Activated naive CD4-positive, alpha-beta T cell treated with anti-CD3 and anti-CD28 coated beads, Interleukin-2, amount 50 U/mL, for 72 hours (primary cell): ENCODE data around the gene ABCC4. TPM values are rescaled to one million over a fixed set of nuclear protein-coding genes. Genes with fewer than 3 reads are reported as not detected.

Experiments
- ATAC-seq, 2 donors: fragments of 150-1000 bp; cut with Tn5 transposase; 2 replicates each; pipeline ENCODE4 v1.10.0; 2021; ENCODE audit warnings: mild to moderate bottlenecking in 2 of 2, moderate library complexity in 2 of 2
- DNase-seq, 2 donors: peaks; one replicate each; pipeline ENCODE4 v3.0.0; 2021 to 2022; ENCODE audit warnings: low spot score in 2 of 2
- H3K27ac Mint-ChIP-seq, 2 donors: one replicate each; pipeline ENCODE4 v1.8.0; 2022; ENCODE audit warnings: mild to moderate bottlenecking in 2 of 2, mixed read lengths in 2 of 2
- H3K36me3 Mint-ChIP-seq, 2 donors: one replicate each; pipeline ENCODE4 v1.8.0; 2022; ENCODE audit warnings: mixed read lengths in 2 of 2
- H3K9me3 Mint-ChIP-seq, 2 donors: one replicate each; pipeline ENCODE4 v1.8.0; 2022; ENCODE audit warnings: mixed read lengths in 2 of 2
- total RNA-seq, 2 donors: library from RNA; stranded (reverse); gene quantifications; one replicate each; pipeline ENCODE4 v1.2.3, GENCODE V29; 2022

The ABCC4 gene
- total RNA-seq, 2 donors from 2014 or later: 6.2 to 11.2 TPM

DNA sequence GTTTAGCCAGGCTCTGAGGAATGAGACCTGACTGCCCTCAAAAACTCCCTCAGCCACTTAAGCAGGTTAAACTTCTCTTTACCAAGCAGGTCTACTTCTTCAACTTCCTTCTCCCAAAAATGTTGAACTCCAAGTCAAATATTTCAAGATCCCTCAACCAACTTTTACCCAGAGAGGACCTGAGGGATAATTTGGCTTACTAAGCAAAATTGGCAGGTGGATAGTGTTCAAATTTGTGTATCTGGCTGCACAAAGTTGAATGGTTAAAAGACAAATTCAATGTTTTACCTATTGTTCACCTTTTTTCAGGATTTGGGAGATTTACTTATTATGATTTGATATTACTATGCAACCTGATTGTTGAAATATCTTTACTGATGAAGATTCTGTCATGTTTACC, 296.0 kb downstream of the ABCC4 start:
- Mint-ChIP-seq H3K9me3 (no peaks in the 10 kb centered on the region), H3K27ac (no peak overlapping the region), H3K36me3 (peaks cover 0 to 4% of the 10 kb centered on the region in 2 donors)
- ATAC-seq (no peak), DNase-seq (no peak)

DNA sequence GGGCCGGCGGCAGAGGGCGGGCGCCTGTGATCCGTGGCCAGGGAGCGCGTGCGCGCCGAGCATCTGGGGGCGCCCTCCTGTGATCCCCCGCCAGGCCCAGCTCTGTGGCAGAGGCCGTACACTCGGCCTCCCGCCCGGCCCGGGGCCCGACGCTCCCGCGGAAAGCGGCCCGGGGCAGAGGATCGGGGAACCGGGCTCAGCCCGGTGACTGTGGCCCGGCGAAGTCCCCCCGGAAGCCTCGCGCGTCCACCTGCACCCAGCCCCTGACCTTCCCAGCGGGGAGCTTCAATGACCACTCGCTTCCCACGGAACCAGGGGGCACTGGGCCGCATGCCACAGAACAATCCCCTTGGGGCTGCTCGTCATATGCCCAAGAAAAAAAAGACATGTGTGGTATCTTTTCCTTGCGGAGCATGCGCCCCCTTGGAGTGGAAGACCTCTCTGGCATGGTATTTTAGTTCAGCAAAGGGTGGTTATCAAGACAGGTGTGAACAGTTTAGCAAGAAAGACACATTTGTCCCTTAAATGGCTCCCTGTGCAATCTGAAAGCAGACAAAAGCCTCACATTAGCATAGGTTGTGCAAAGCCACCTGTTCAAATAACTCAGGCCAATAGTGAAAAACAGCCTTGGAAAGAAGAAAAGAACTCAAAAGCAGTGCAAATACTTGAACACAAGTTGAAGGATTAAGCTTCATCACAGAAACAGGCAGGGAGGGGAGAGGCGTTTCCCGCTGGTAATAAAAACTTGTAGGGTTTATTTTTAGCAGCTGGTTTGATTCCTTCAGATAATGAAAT, 298.0 kb downstream of the ABCC4 start:
- ATAC-seq: peak in 1 of 2 donors; percentile 18

DNA sequence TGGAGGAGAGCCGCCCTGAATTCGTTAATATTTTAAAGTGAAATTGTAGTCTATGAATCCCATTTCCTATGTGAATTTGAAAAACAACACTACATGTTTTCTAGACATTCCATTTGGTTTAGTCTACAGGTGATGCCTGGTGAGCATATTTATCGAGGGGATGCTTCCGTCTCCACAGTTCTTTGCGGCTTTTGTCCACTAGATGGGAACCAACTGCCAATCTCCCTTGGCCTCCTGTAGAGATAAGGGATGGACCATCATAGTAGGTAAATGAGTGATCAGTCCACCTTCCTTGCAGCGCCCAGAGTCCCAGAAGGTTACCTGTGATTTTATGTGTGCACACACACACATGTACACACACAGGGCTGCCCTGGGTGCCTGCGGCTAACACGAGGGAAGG, 299.1 kb downstream of the ABCC4 start:
- DNase-seq (no peak), ATAC-seq (no peak)
- no peaks in the 10 kb centered on the region for H3K9me3 Mint-ChIP-seq
- no peak overlapping the region for H3K27ac Mint-ChIP-seq
- peaks cover 0 to 4% of the 10 kb centered on the region in 2 donors for H3K36me3 Mint-ChIP-seq

More for the DNA sequence above, 298.0 kb downstream of the ABCC4 start:
- peaks cover 0 to 4% of the 10 kb centered on the region in 2 donors for H3K36me3 Mint-ChIP-seq
- DNase-seq: no peak
- no peak overlapping the region for H3K27ac Mint-ChIP-seq
- no peaks in the 10 kb centered on the region for H3K9me3 Mint-ChIP-seq

DNA sequence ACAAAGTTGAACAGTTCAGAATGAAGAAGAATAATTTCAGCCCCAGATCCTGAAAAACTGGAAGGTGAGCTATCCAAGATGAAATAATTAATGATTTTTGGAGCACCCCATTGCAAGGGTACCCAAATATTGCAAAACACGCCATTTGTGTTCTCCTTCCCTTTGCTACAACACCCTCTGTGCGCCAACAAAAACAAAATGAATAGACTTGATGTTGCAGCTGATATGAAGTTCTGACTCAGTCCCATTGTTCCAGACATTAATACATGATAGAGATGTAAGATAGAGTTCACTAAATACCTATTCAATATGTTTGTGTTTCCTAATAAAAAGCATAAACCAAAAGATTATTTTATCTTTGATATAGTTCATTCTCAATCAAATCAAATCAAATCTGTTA, 301.4 kb downstream of the ABCC4 start:
- no peaks in the 10 kb centered on the region for H3K9me3 Mint-ChIP-seq
- DNase-seq (no peak), ATAC-seq (no peak)
- H3K36me3 Mint-ChIP-seq: peaks cover 0 to 4% of the 10 kb centered on the region in 2 donors
- no peak overlapping the region for H3K27ac Mint-ChIP-seq

DNA sequence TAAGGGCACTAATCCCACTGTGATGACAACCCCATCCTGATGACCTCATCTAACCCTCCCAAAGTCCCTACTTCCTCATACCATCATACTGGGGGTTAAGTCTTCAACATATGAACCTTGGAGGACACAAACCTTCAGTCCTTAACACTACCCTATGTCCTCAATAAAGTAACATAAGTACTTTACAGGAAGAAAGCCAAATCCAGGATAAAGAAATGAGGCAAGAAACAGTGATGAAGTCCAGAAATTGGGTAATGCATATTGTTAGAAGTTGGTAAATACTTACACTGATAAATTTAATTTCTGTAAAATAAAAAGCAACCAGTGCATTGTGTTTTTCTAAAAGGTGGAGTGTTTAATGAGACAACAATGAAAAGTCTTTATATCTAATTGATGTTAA, 304.1 kb downstream of the ABCC4 start:
- no peak for ATAC-seq
- H3K36me3 Mint-ChIP-seq: peaks cover 0 to under 1% of the 10 kb centered on the region in 2 donors
- H3K9me3 Mint-ChIP-seq: no peaks in the 10 kb centered on the region
- no peak for DNase-seq
- no peak overlapping the region for H3K27ac Mint-ChIP-seq

DNA sequence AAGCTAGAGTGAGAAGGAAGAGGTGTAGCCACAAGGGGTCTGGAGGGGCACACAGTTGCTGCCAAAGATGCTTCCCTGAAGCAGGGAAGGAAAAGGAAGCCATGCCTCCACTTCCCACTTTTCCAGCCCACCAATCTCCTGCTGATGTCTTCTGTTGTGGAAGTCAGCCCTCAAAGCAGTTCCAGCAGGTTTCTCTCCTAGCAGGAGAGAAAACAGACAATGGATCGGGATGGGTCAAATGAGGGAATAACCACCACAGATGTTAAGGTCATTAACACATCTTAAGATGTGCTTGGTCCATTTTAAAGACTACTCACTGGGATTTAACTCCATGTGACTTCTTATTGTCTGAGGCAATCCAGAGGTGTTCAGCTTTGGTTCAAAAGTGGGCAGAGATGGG, 304.8 kb downstream of the ABCC4 start:
- H3K27ac Mint-ChIP-seq: no peak overlapping the region

DNA sequence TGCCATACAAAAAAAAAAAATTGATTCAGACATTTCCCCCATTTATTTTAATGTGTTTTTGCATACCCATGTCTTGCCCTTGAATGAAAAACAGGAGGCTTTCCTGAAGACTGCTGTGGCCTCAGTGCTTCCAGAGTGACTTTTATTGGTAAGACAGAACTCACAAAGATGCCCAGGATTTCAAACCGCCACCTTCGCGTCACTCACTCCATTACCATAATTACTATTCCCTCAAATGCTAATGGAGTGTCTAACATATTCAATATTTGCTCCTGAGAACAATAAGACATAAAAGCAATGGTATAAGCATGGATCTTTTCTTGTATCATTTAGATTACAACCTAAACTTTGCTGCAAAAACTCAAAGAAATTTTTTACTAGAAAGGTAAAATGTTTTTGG, 306.7 kb downstream of the ABCC4 start:
- no peak for ATAC-seq
- no peak overlapping the region for H3K27ac Mint-ChIP-seq
- H3K36me3 Mint-ChIP-seq: no peaks in the 10 kb centered on the region
- DNase-seq: no peak
- no peaks in the 10 kb centered on the region for H3K9me3 Mint-ChIP-seq

More for the DNA sequence above, 304.8 kb downstream of the ABCC4 start:
- ATAC-seq (no peak), DNase-seq (no peak)
- Mint-ChIP-seq H3K9me3 (no peaks in the 10 kb centered on the region), H3K36me3 (no peaks in the 10 kb centered on the region)

DNA sequence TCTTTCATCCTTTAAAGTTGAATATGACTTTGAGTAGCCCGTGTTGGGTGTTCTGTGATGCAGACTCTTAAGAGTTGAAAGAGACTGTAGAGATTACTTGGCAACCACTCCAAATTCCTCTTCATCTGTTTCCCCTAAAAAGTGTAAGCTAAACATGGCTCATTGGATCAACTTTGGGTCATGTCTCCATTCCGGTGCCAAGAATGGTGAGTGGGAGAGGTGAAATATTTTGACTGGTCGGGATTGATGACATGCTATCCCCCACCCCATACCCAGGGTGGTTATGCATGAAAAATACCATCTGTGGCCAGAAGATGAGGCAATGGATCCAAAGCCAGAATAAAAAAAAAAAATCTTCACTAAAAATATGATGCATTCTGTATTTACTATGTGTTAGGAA, 307.6 kb downstream of the ABCC4 start:
- Mint-ChIP-seq H3K27ac (no peak overlapping the region), H3K9me3 (no peaks in the 10 kb centered on the region), H3K36me3 (no peaks in the 10 kb centered on the region)
- DNase-seq (no peak), ATAC-seq (no peak)

DNA sequence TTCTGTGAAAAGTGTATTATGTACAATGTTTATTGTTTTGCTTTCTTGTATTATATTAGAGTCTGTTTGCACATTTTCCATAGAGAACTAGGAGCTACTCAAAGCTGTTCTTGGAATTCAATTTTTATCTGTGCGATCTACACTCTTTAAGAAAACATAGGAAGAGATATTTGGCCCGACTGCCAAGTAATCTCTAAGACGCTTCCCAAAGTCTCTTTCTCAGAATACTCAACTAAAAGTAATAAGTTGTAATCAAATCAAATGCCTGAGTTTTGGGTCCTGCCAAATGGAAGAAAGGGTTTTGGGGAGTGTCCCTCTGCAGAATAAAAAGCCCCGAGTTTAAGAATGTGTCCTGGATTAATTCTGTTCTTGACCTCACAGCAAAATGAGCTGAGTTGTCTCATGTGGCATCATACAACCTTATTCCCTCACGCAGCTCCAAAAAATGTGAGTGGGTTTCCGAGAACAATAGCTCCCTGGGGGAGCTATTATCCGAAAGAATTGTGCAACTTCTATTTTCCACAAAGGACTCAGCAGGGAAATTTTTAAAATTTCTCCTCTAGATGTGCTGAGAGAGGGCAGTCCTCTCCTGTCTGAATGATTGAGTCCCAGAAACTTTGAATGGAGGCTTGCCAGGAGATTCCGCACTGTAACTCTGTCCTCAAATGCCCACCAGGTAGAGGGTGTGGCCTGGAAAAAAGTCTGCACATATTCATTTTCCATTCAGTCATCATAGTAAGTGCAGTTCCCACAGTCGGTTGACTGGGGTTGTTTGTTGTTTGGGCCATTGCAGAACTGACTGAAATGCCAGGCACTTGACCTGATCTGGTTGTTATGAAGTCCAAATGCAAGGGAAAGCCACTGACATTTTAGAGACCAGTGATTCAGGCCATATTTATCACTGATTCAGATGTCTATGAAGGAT, 309.0 kb downstream of the ABCC4 start:
- ATAC-seq (no peak), DNase-seq (no peak)
- H3K36me3 Mint-ChIP-seq: no peaks in the 10 kb centered on the region
- no peak overlapping the region for H3K27ac Mint-ChIP-seq
- no peaks in the 10 kb centered on the region for H3K9me3 Mint-ChIP-seq

DNA sequence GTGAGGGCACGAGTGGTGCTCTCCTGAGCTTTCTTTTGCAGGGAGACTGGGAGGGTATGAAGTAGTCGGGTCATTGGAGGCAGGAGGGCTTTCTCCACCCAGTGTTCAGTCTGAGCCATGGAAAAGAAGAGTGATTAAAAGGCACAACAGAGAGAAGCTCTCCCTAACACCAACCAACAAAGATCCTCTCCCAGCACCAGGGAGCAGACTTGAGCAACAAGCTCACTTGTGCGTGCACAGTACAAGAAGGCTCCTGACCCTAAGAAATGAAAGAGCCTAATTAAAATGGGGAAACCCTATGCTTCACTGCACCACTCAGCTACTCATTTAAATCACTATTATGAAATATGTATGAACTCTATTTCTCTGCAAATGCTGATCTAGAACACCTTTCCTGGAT, 312.6 kb downstream of the ABCC4 start:
- H3K27ac Mint-ChIP-seq: no peak overlapping the region
- no peaks in the 10 kb centered on the region for H3K36me3 Mint-ChIP-seq
- no peaks in the 10 kb centered on the region for H3K9me3 Mint-ChIP-seq
- DNase-seq: no peak
- peak in 1 of 2 donors; percentile 50 for ATAC-seq

DNA sequence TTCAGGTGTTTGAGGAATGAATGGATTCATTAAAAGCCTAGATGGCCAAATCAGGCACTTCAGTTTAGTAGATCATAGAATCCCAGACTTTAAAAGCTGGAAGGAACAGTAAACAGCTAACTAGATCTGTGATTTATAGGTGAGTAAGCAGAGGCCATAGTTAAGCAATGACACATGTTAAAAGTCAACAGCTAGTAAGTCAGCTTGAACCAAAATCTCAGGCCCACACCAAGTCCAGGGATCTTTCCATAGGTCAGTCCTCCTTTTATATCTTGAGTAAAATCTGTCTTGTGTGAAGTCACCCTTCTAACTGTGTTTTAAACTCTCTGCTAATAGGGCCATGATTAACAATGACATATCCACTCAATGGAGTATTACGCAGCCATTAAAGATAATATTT, 313.4 kb downstream of the ABCC4 start:
- no peaks in the 10 kb centered on the region for H3K36me3 Mint-ChIP-seq
- H3K27ac Mint-ChIP-seq: no peak overlapping the region
- DNase-seq: no peak
- ATAC-seq: no peak
- no peaks in the 10 kb centered on the region for H3K9me3 Mint-ChIP-seq

DNA sequence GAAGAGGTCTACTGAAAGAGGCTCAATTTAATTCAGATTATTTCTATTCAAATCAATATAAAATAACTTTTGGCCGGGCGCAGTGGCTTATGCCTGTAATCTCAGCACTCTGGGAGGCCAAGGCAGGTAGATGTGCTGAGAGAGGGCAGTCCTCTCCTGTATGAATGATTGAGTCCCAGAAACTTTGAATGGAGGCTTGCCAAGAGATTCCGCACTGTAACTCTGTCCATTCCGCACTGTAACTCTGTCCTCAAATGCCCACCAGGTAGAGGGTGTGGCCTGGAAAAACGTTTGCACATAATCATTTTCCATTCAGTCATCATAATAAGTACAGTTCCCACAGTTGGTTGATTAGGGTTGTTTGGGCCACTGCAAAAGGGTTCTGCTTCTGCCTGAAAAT, 314.2 kb downstream of the ABCC4 start:
- no peak for DNase-seq
- no peak for ATAC-seq
- Mint-ChIP-seq H3K27ac (no peak overlapping the region), H3K9me3 (no peaks in the 10 kb centered on the region), H3K36me3 (no peaks in the 10 kb centered on the region)

DNA sequence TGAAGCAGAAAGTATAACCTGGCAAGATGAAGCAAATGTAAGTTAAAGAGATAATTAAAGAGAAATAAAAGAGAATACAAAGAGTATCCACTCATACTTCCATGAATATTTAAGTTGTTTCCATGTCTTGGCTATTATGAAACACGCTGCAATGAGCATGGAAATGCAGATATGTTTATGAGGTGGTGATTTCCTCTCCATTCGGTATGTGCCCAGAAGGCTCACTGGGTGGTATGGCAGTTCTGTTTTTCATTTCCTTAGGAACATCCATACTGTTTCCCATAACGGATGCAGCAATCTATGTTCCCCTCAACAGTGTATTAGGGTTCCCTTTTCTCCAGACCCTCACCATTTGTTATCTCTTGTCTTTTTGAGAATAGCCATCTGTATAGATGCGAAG, 316.3 kb downstream of the ABCC4 start:
- ATAC-seq (no peak), DNase-seq (no peak)
- Mint-ChIP-seq H3K9me3 (no peaks in the 10 kb centered on the region), H3K36me3 (no peaks in the 10 kb centered on the region), H3K27ac (no peak overlapping the region)

DNA sequence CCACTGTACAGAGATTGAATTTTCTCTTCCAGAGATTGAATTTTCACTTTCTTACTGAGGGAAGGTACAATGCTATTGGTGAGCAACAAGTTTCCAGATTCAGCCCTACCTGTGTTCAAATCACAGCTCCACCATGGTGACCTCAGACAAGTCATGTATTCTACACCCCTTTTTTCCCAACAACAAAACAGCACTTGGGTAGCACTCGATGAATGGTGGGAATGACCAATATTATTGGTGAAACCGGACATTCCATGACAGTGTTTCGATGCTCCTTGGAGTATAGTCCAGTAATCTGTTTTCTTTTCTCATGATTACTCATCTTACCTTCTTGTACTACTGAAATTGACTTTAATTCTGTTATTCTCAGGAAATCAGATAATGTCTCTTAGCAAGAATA, 322.7 kb downstream of the ABCC4 start:
- peaks cover 0 to 6% of the 10 kb centered on the region in 2 donors for H3K36me3 Mint-ChIP-seq
- H3K9me3 Mint-ChIP-seq: peaks cover 0 to 5% of the 10 kb centered on the region in 2 donors
- DNase-seq (no peak), ATAC-seq (no peak)
- no peak overlapping the region for H3K27ac Mint-ChIP-seq

DNA sequence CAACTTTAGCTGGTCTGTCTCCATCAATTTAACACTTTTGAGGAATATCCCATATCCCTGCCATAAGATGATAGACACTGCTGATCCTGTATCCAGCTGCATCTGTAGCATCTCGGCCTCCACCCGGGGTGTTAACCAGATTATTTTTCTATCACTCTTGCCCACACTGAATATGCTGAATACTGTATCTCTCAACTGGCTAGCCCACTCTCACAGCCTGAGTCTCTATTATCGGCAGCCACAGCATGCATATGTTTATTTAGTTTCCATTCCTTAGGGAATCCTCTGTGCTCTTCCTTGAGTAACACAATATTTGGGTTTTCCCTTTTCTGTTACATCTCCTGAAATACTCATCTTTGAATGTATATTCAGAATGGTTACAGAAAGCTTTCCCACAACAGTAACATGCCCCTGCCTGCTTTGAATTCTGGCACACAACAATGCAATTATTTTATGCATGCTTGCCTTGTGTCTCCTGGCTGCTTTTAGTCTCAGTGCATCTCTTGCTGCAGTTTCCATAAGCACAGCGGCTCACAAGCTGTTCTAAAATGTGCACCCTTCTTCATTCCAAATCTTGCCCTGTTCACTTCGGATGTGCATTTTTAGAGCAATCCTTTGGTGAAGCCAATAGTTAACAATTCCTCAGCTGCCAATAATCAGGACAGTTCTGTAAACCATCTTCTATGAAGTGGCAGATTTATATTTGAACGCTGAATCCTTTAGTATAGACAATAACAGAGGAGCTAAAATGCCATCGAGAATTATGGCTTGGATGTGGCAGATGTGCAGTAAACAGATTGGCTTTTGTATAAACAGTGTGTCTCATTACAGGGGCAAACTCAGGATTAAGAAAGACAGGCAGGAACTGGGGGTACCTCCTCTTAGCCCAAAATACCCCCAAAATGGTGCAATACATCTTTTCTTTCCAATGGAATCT, 327.0 kb downstream of the ABCC4 start:
- peaks cover 0 to 5% of the 10 kb centered on the region in 2 donors for H3K9me3 Mint-ChIP-seq
- peaks cover 0 to 6% of the 10 kb centered on the region in 2 donors for H3K36me3 Mint-ChIP-seq
- no peak for DNase-seq
- H3K27ac Mint-ChIP-seq: no peak overlapping the region
- ATAC-seq: no peak

DNA sequence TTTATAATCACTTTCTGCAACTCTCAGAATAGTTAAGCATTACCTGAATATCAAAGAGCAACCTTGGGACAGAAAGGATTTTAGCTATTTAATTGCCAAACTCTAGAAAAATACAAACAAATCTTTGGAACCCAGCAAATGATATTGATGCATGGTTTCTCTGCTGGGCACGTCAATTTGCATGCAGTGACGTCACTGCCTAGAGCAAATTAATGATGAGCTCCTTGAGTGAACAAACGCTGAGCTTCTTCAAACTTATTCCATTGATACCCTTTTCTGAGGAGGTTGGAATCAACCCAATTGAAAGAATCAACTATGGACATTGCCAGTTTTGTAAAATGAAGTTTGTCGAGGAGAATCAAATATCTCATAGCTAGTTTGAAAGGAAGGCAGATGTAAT, 329.0 kb downstream of the ABCC4 start:
- peaks cover 0 to 11% of the 10 kb centered on the region in 2 donors for H3K36me3 Mint-ChIP-seq
- no peak for DNase-seq
- peaks cover 0 to 5% of the 10 kb centered on the region in 2 donors for H3K9me3 Mint-ChIP-seq
- no peak overlapping the region for H3K27ac Mint-ChIP-seq
- no peak for ATAC-seq
